ENCODE data around the gene ACTL6A. TPM values are rescaled to one million over a fixed set of nuclear protein-coding genes. Genes with fewer than 3 reads are reported as not detected.

The ACTL6A gene
- 28.5 TPM for total RNA-seq

DNA sequence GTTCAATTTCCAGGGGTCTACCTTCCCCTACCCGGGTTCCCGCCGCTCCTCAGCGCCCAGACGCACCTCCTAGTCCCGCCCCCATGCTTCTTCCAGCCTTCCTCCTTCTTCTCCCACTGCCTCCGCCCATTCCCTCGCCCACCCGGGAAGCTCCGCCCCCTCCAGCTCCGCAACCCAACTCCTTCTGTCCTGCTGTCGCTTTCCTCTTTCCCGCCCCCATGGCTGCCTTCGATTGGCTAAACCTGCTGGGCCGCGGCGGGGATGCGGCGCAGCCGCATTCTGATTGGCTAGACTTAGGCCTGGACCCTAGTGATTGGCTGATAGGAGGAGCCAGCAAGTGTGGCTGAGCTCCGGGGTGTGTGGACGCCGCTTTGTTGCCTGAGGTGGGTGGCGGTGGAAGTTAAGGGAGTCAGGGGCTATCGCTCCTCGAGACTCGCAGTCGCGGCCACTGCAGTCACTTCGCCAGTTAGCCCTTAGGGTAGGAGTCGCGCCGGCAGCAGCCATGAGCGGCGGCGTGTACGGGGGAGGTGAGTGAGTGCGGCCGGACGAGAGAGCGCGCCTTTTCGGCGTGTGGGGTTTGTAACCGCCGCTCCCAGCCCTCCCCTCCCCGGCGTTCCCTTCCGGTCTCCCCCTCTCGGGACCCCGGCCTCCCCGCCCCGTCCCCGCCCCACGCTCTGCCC lies at the start of gene ACTL6A:
TSS of gene ACTL6A (plus strand) at position 336 of the 680 bp plus-strand sequence. CDS start at position 503, 167 bp downstream.

DNA sequence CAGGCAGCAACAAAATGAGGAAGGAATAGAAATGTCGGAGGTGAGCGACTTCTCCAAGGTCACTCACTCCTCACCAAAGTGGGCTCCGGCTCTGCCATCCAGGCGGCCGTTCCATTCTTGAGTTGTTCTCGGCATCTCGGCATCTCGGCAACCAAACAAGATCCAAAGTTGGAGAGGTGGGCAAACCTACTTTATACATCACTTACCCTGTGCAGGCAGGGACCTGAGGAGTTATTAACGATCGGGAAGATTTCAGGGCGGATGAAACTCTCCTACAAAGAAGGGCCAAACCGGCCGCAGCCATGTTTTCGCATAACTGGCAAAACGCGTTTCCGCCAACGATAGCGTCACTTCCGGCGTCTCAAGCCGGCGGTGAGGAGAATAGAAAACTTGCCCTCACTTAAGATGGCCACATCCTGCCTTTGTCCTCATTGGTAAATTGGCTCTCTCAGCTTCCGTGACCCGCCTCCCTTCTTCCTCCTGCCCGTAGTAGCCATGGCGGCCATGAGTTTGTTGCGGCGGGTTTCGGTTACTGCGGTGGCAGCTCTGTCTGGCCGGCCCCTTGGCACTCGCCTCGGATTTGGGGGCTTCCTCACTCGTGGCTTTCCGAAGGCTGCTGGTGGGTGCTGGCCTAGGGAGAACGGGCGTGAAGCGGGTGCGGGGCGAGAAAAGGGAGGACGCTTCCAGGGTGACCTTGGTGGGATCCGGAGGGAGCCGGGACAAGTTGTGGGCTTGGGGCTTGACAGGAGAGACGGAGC lies 41.8 kb downstream of the ACTL6A start, which contains the start of the genes MRPL47 and NDUFB5:
TSS of gene MRPL47 (minus strand) at position 318 of the 758 bp plus-strand sequence. CDS start at position 304, 14 bp downstream.
TSS of gene NDUFB5 (plus strand) at position 474 of the 758 bp plus-strand sequence. CDS start at position 496, 22 bp downstream.

Small RNAs within 50 kb of the gene (small RNA-seq; reads per million reads assigned to genes)
- gene AC090425.1 (ENCODE audit: low replicate concordance): not detected
- not detected for gene RF01210 (ENCODE audit: low replicate concordance)

Other genes with a start within 250 kb of the ACTL6A start
- gene ZNF639, start 239.9 kb upstream of the ACTL6A start, total RNA-seq: 98.9 TPM
- gene MFN1, start 215.2 kb upstream of the ACTL6A start, total RNA-seq: 156 TPM
- 111 TPM for gene GNB4, start 111.5 kb upstream of the ACTL6A start, total RNA-seq
- gene MRPL47, start 41.7 kb downstream of the ACTL6A start, total RNA-seq: 24.7 TPM
- 72.6 TPM for gene NDUFB5, start 41.9 kb downstream of the ACTL6A start, total RNA-seq
- 16.6 TPM for gene USP13, start 90.1 kb downstream of the ACTL6A start, total RNA-seq